B cell (primary cell): ENCODE data around the gene FOXE3. TPM values are rescaled to one million over a fixed set of nuclear protein-coding genes. Genes with fewer than 3 reads are reported as not detected.

Experiments used
- ATAC-seq: fragments of 200-7000 bp; cut with Tn5 transposase; one replicate; pipeline ENCODE4 v1.10.0; 2021; ENCODE audit warnings: low read depth, mild to moderate bottlenecking, moderate number of reproducible peaks, moderate library complexity
- CTCF ChIA-PET: fragments of 350-600 bp; sonication (Branson Sonifier 250); formaldehyde crosslinking; loops from one replicate; lab custom pipeline; 2021; ENCODE audit warnings: antibody characterized with exemption, inconsistent platforms; lab: Charles Lee
- POLR2A ChIA-PET: fragments of 350-600 bp; sonication (Branson Sonifier 250); formaldehyde crosslinking; loops from one replicate; lab custom pipeline; 2021; ENCODE audit warnings: antibody characterized with exemption; lab: Charles Lee
- DNase-seq: peaks from one replicate; pipeline ENCODE4 v3.0.0; 2013
- H2AFZ ChIP-seq: 2 replicates; pipeline ENCODE4 v1.6.1; 2012; ENCODE audit warnings: mild to moderate bottlenecking, low read depth, low read length; ENCODE audit not compliant: insufficient read depth, poor library complexity, severe bottlenecking
- H3K27ac ChIP-seq, 2 donors: 1 replicate in 1 of 2; 2 replicates in 1 of 2; pipeline ENCODE4 v1.5.1; 2012 to 2013; ENCODE audit warnings: low read length in 2 of 2, mild to moderate bottlenecking in 2 of 2, moderate library complexity in 1 of 2
- H3K27me3 ChIP-seq, 4 experiments: fragments of 200-600 bp in 1 of 4; sonication (generic) in 1 of 4; replicated peaks in 1 of 4; 1 replicate in 2 of 4; 2 replicates in 2 of 4; pipeline versions ENCODE4 v1.6.1 to v1.7.0; 2013 to 2016; ENCODE audit warnings: low read length in 3 of 4, mild to moderate bottlenecking in 2 of 4, mixed read lengths in 1 of 4, moderate library complexity in 1 of 4; ENCODE audit not compliant: insufficient read depth in 4 of 4, control insufficient read depth in 3 of 4; ENCODE audit errors: control extremely low read depth in 1 of 4
- H3K36me3 ChIP-seq, 2 experiments: replicated peaks in 1 of 2; 1 replicate in 1 of 2; 2 replicates in 1 of 2; pipeline versions ENCODE4 v1.6.1 to v1.7.1; 2013; ENCODE audit warnings: low read length in 1 of 2; ENCODE audit not compliant: insufficient read depth in 2 of 2, control insufficient read depth in 1 of 2; ENCODE audit errors: control extremely low read depth in 1 of 2, extremely low read depth in 1 of 2
- H3K4me1 ChIP-seq, 2 donors: fragments of 200-600 bp in 1 of 2; sonication (generic) in 1 of 2; 1 replicate in 1 of 2; 2 replicates in 1 of 2; pipeline versions ENCODE4 v1.5.1 to v1.6.1; 2013 to 2017; ENCODE audit warnings: low read length in 2 of 2; ENCODE audit not compliant: control insufficient read depth in 2 of 2, insufficient read depth in 2 of 2
- H3K4me2 ChIP-seq: replicated peaks from 2 replicates; pipeline ENCODE3; 2012; ENCODE audit warnings: mild to moderate bottlenecking, low read depth, low read length; ENCODE audit not compliant: poor library complexity, severe bottlenecking
- H3K4me3 ChIP-seq, 5 experiments: fragments of 200-600 bp in 1 of 5; sonication (generic) in 1 of 5; 1 replicate in 3 of 5; 2 replicates in 2 of 5; pipeline versions ENCODE4 v1.5.1 to v1.7.0; 2011 to 2016; ENCODE audit warnings: low read length in 4 of 5, mild to moderate bottlenecking in 4 of 5, low read depth in 2 of 5, control low read depth in 1 of 5, moderate library complexity in 1 of 5; ENCODE audit not compliant: insufficient read depth in 1 of 5; ENCODE audit errors: control extremely low read depth in 1 of 5, extremely low read depth in 1 of 5
- H3K79me2 ChIP-seq: fragments of 200-600 bp; sonication (generic); one replicate; pipeline ENCODE4 v1.6.0; 2016; ENCODE audit warnings: low read length; ENCODE audit not compliant: control insufficient read depth, insufficient read depth
- H3K9ac ChIP-seq: fragments of 200-600 bp; sonication (generic); 2 replicates; pipeline ENCODE4 v1.6.1; 2017; ENCODE audit warnings: mild to moderate bottlenecking, low read length, moderate library complexity
- H3K9me3 ChIP-seq, 3 donors: one replicate each; pipeline versions ENCODE4 v1.6.1 to v1.7.1; 2013; ENCODE audit warnings: low read length in 2 of 3; ENCODE audit not compliant: control insufficient read depth in 2 of 3, insufficient read depth in 1 of 3; ENCODE audit errors: control extremely low read depth in 1 of 3
- H4K20me1 ChIP-seq: 2 replicates; pipeline ENCODE4 v1.6.0; 2012; ENCODE audit warnings: mild to moderate bottlenecking, low read length; ENCODE audit not compliant: insufficient read depth, control insufficient read depth, poor library complexity, severe bottlenecking
- H3K27ac Mint-ChIP-seq: one replicate; pipeline ENCODE4 v1.8.0; 2021; ENCODE audit warnings: mixed read lengths
- H3K27me3 Mint-ChIP-seq: one replicate; pipeline ENCODE4 v1.8.0; 2021; ENCODE audit warnings: mixed read lengths
- H3K4me1 Mint-ChIP-seq: one replicate; pipeline ENCODE4 v1.8.0; 2021; ENCODE audit warnings: mixed read lengths
- H3K4me3 Mint-ChIP-seq: one replicate; pipeline ENCODE4 v1.8.0; 2021; ENCODE audit warnings: mixed read lengths
- H3K9me3 Mint-ChIP-seq: one replicate; pipeline ENCODE4 v1.8.0; 2022; ENCODE audit warnings: mixed read lengths; ENCODE audit not compliant: insufficient read depth
- CTCF ChIP-seq: fragments of 200-600 bp; IDR thresholded peaks from one replicate; pipeline ENCODE4 v1.8.0; 2022; ENCODE audit warnings: antibody characterized with exemption, mild to moderate bottlenecking
- EZH2 ChIP-seq: IDR thresholded peaks from 2 replicates; pipeline ENCODE4 v1.6.1; 2012; ENCODE audit warnings: borderline replicate concordance, low read depth, mild to moderate bottlenecking, moderate library complexity, low read length; ENCODE audit not compliant: insufficient read depth, poor library complexity, severe bottlenecking
- WGBS: methylation state at CpG from one replicate; pipeline ENCODE4 v1.1.5; 2013; ENCODE audit warnings: missing lambda C conversion rate; ENCODE audit not compliant: insufficient coverage; 5-methylcytosine and 5-hydroxymethylcytosine counted together
- intact Hi-C: fragments of 100-400 bp; cut with micrococcal nuclease; formaldehyde crosslinking; loops from one replicate; pipeline ENCODE4 v1.10.0; 2022
- polyA plus RNA-seq: library from polyadenylated mRNA; depleted of rRNA; stranded (reverse); fragments of >200 nt; gene quantifications from 2 replicates; pipeline ENCODE4 v1.2.3, GENCODE V29; 2012
- total RNA-seq, 2 donors: library from RNA; stranded (reverse); fragments of 120-200 nt in 1 of 2; gene quantifications; 1 replicate in 1 of 2; 2 replicates in 1 of 2; pipeline versions ENCODE4 v1.2.3 to v1.2.4, GENCODE V29; 2013 to 2022

Gene FOXE3
- total and polyA plus RNA-seq, 2 donors (not counting 1 experiment from before 2014, with no cell fraction given) = not detected

GRCh38 chr1:47435506-47436303 is 19.6 kb downstream of the FOXE3 start:
- Histone ChIP-seq H2AFZ (no peak overlapping the region), H3K27me3 (peaks cover 4 to 79% (median 47%) of the 10 kb centered on the region in 4 experiments), H3K36me3 (no peaks in the 10 kb centered on the region), H3K79me2 (no peaks in the 10 kb centered on the region), H3K27ac (no peak overlapping the region), H3K4me1 (peaks cover 52 to 54% of the 10 kb centered on the region in 2 donors), H3K4me2 (peak overlapping the region; percentile 91), H3K9me3 (peaks cover 0 to 36% (median 0%) of the 10 kb centered on the region in 3 donors), H4K20me1 (peaks cover 24% of the 10 kb centered on the region), H3K4me3 (no peak overlapping the region), H3K9ac (no peak overlapping the region)
- TF ChIP-seq CTCF (no peak), EZH2 (no peak)
- H3K27me3 Mint-ChIP-seq = peaks cover 46% of the 10 kb centered on the region
- intact Hi-C loops = no loop called here
- CTCF ChIA-PET = interaction anchor here (0.6 to 2.5 kb wide), 5 partner anchors 11 to 291 kb away, joined by 3 to 15 read pairs (median 4); no protein-coding TSS in a partner anchor
- peak overlapping the region; percentile 90 for H3K4me3 Mint-ChIP-seq
- peaks cover 56% of the 10 kb centered on the region for H3K4me1 Mint-ChIP-seq
- whole genome bisulfite sequencing = 85% methylated on average over 3 of the region's 6 CpGs
- no peaks in the 10 kb centered on the region for H3K9me3 Mint-ChIP-seq
- ATAC-seq (no peak), DNase-seq (no peak)
- POLR2A ChIA-PET = no interaction called here
- peak overlapping the region; percentile 63 for H3K27ac Mint-ChIP-seq
